NCI-H146 treated with DMSO at 0.1 percent for 48 hours (cell line): ENCODE measurements around the gene OR6C2.
"Not testable (repeated sequence)": the region's sequence is repeated elsewhere in the genome, so short reads cannot be mapped to it uniquely, and the experiment has no call there.

Source experiments
- DNase-seq: peaks from one replicate; lab custom pipeline; 2025; ENCODE audit not compliant: unreplicated experiment; lab: John Stamatoyannopoulos, UW

The OR6C2 gene

DNA sequence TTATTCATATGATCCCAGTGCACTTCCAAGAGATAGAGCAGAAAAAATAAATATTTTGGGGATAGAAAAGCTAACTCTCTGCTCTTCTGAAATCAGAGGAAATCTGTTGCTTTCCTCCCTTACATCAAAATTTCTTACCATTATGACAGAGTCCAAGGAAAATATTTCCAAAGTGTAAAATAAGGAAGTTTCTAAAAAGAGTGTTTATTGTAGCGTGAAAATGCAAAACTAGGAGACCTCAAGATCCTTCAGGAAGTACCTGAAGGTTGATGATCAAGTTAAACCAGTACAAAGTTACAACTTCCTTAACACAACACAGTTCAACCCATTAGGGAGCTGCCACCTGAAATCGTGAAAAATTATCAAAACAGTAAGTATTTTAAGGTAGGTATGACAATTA is at the start of gene OR6C2:
Gene OR6C2, plus strand, starts transcription at position 301 of the 400 bp plus-strand sequence. CDS start 8,138 bp downstream, outside the sequence.
- no peak for DNase-seq

DNA sequence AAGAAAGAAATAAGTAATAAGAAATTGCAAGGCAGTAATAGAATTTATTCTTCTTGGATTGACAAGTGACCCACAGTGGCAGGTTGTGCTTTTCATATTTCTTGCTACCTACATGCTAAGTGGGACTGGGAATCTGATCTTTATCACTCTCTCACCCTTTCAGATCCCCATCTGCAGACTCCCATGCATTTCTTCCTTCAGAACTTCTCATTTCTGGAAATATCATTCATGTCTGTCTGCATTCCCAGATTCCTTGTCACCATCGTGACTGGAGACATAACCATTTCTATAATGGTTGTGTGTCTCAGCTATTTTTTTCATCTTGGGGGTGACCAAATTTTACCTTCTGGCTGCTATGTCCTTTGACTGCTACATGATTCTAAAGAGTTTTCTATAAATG is 47.5 kb upstream of the OR6C2 start:
- DNase-seq = no peak

DNA sequence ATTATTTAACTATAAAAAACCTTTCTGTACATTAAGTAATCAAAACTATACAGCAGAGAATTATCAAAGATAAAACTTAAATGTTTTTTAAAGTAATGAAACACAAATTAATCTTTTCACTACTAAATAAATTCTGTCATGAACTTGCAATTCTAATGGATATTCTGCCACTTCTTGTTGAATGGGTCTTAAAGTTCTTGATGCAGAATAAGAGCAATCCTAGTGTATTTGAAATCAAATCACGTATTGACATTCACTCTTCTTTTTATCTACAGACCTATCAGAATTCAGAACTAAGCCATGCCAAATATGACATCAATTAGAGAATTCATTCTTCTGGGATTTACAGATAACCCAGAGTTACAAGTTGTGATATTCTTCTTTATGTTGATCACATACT is 43.6 kb upstream of the OR6C2 start, which contains the start of gene OR6C65:
Gene OR6C65, plus strand, starts transcription at position 301 of the 400 bp plus-strand sequence. Its CDS starts 0 bp downstream, at position 301.
- no peak for DNase-seq

DNA sequence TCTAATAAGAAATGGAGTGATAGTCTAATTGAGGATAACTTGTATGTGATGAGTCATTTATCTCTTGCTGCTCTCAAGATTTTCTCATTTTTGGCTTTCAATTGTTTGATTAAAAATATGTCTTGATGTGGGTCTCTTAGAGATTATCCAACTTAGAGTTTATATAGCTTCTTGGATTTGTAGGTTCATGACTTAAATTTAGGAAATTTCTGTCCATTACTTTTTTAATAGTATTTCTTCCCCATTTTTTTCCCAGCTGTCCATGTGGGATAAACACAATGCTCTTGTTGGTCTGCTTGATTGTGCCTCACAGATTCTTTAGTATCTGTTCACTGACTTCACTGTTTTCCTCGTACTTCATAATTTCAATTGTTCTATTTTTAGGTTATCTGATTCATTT is 36.0 kb upstream of the OR6C2 start:
- DNase-seq = no peak

DNA sequence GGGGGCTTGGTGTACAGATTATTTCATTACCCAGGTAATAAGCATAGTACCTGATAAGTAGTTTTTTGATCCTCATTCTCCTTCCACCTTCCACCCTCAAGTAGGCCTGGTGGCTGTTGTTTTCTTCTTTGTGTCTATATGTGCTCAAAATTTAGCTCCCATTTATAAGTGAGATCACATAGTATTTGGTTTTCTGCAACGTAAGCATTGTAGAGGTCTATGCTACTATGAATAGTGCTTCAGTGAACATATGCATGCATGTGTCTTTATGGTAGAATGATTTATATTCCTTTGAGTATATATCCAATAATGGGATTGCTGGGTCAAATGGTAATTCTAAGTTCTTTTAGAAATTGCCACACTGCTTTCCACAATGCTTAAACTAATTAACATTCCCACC is 34.7 kb upstream of the OR6C2 start:
- not testable (repeated sequence) for DNase-seq

DNA sequence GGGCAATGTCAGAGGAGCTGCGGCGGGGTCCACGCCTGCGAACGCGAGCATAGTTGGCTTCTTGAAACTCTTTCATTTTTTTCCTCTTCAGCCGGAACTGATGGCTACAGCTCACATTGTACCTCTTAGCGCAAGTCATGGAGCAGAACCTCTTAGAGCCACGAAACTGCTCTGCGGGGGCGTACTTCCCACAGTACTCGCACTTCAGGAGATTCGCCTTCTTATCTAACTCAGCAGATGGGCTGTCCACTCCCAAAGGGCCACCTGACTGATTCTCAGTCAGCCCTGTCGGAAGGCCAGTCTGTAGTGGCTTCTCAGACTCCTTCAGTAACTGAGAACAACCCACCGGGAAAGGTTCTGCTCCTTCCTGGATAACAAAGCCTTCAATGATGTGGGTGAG is 31.7 kb upstream of the OR6C2 start:
- not testable (repeated sequence) for DNase-seq

DNA sequence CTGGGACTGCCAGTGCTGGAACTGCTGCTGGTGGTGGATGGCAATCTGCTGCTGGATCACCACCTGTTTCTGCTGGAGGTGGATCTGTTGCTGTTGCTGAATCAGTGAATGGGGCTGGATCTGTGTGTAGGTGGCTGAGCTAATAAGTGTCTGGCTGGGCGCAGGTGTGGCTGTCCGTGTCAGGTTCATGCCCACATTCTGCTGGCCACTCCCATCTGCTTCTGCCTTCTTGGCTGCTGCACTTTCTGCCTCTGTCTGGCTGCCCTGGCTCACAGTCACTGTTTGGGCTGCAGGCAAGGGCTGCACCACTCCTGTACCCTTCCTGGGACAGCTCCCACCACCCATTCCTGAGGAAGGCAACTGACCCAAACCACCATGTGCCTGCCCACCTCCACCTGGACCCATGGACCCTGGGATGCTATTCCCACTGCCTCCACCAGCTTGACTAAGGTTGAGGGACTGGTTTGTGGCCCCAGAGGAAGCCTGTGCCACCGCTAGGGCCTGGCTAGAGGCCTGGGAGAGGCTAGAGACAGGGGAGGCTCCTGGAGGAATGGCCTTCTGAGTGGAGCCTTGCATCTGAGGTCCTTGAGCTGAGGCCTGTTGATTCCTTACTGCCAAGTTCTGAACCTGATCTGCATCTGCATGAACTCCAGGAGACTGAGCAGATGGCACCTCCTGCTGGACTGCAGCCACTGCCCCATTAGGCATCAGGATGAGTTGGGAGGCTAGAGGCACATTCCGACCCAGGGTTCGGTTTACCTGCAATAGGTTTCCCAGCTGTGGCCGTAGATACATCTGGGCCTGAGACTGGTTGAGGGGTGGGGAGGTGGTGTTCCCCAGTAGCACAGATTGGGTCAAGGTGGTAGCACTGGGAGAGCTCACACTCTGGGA is 30.1 kb upstream of the OR6C2 start:
- not testable (repeated sequence) for DNase-seq

DNA sequence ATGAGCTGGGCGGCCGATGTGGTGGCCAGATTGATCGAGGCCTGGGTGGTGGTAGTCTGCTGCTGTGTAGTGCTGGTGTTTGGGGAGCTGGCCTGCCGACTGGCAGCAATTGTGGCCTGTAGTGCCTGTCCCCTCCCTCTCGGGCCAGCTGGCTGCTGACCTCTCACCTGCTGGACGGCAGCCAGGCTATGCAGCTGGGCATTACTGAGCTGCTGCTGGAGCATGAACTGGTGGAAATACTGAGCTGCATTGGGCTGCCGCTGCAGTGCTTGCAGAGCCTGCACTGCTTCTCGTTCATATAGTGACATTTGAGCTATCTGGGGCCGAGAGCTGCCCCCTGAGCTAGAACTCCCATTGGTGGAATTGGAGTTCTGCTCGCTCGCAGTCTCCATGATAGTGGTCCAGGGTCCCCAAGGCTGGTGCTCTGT is 29.5 kb upstream of the OR6C2 start:
- DNase-seq = not testable (repeated sequence)

DNA sequence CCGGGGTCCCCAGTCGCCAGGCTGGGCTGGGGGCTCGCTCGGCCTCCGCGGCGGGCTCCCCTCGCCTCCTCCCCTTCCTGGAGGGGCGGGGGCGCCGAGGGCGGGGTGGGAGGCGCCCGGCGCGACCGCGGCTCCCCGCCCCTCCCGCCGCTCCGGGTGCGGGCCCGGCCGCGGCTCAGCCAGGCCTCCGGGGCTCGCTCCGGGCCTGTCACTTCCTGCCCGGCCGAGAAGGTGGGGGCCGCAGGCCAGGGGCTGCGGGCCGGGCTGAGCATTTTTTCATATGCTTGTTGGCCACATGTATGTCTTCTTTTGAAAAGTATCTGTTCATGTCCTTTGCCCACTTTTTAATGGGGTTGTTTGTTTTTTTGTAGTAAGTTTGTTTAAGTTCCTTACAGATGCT is 29.0 kb upstream of the OR6C2 start:
- DNase-seq = not testable (repeated sequence)

DNA sequence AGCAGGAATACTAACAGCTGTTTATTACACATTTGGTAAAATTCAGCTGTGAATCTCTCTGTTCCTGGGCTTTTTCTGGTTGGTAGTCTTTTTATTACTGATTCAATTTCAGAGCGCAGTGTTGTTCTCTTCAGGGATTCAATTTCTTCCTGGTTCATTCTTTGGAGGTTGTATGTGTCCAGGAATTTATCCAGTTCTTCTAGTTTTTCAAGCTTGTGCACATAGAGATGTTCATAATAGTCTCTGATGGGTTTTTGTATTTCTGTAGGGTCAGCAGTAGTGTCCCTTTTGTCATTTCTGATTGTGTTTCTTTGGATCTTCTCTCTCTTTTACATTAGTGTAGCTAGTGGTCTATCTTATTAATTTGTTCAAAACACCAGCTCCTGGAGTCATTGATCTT is 26.9 kb upstream of the OR6C2 start:
- DNase-seq = no peak

DNA sequence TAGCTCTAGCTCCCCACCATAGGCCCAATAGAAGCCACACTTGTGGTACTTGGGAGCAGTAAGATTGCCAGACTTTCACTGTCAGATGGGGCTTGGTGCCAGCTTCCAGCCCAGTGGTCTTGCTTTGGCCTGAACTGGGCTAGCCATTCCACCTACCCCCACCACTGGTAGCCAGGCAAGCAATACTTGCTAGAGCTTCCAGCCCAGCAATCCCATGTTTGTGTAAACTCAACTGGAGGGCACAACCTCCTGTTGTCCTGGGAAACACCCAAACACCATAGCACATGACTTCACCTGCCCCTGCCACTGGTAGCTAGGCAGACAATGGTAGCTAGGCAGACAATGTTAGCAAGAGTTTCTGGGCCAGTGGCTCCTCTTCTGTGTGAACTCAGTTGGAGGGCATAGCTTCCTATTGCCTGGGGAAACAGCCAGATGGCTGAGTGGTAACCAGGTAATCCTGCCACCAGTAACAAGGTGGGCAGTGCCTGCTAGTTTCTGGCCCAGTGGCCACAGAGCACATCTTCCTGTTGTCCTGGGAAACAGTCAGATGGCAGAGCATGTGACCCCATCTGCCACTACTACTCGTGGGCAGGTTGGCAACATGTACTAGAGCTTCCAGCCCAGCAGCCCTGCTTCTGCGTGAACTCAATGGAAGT is 23.4 kb upstream of the OR6C2 start:
- DNase-seq = no peak

DNA sequence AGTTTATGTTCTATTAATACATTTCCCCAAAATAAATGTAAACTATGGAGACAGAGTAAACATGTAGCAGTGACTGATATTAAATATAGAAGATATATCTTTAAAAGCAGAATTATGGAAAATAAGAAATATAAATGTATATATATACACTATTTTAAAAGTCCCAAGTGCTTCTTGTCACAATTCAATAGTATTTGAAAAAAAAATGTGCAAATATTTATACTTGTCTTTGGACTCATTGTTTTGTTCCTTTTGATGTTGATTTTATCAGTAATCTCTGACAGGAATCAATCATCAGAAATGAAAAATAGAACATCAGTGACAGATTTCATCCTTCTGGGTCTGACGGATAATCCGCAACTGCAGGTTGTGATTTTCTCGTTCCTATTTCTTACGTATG is 17.9 kb upstream of the OR6C2 start, which contains the start of gene OR6C76:
Gene OR6C76, plus strand, starts transcription at position 301 of the 400 bp plus-strand sequence. Its CDS starts 0 bp downstream, at position 301.
- no peak for DNase-seq

DNA sequence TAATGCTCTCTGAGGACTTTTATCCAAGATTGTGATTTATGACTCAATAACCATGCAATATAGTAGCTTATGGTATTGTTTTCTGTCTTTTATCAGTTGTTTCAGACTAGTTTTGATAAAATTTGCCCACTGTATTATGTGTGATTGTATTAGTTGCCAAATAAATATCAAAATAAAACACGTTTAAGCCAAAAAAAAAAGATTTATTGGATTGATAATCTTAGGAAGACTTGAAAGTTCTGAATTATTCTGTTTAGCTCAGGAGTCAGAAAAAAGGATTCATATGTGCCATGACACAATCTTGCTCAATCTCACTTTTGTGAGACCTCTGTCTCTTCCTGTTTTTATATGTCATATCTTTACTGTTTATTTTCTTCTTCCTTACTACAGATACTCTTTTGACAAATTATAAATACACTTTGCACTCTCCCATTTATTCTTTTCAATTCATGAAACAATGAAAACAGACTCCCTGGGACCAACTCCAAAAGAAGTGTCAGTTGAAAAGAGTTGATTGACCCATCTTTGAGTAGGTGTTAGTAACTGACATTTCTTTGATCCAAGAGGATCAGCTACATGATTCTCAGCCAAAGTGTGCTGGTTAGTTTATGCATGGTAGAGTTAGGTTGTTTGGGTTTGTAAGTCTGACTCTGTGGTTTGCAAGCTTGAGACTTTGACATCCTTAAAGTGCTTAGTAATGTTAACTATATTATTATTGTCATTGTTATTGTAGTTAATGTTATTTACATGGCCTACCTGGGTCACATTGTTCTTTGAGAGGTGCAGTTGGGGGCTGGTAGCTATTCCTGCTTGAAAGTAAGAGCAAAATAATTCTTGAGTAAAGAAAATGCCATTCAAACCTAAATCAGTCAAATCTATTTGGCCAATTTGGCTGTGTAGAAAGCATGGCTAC is 15.3 kb upstream of the OR6C2 start:
- no peak for DNase-seq

DNA sequence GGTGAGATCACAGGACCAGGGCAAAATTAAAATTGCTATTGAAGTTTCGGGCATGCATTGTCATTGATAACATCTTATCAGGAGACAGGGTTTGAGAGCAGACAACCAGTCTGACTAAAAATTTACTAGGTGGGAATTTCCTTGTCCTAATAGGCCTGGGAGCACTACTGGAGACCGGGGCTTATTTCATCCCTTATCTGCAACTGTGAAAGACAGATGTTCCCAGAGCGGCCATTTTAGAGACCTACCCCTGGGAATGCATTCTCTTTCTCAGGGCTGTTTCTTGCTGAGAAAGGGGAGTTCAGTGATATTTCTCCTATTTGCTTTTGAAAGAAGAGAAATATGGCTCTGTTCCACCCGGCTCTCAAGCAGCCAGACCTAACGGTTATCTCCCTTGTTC is 2.6 kb upstream of the OR6C2 start:
- DNase-seq = not testable (repeated sequence)

DNA sequence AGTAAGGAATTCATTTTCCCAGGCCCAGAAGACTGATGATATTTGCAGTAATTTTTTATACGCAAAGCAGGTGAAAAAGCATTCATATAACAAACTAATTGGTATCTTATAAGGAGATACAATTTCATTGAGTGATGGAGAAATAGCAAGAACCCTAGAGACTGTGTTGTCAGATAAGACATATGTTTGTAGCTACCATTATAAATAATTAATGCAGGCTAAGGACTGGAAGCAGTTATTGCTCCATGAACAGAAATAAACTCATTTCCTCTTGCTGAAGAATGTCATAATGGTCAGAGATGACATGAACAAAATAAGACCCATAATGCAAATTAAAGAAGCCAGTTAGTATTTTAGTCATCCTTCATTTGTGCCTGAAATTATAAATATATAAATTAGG is 1.5 kb downstream of the OR6C2 start:
- no peak for DNase-seq

DNA sequence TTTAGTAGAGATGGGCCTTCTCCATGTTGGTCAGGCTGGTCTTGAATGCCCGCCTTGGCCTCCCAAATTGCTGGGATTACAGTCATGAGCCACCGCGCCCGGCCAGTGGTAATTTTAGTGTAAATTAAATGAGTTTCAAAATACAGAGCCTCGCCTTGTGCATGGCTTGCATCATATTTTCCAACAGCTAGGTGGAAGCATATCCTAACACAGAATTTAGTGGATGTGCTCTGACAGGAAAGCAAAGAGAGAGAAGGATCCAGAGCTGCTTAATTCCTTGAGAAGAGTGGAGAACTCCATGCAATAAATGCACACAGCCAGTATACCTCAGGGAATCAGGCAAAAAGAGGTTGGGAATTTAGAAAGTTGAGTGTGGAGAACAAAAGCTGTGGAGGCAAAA is 2.5 kb downstream of the OR6C2 start:
- no peak for DNase-seq

DNA sequence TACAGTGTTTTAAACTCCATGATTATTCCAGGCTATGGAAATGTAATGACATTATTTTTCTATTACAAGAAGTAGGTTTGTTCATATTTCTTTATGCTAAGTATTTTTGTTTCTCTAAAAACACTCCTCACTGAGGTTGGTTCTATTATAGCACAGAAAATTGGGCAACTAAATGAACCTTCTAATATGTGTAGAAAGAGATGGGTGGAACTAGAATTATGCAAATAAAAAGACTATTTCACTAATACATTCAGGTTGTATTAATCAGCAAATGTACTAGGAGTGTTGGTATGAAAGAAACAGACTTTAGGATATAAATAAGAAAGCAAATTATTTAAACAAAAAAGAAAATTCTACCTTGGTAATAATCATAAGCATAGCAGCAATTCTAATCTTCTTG is 4.9 kb downstream of the OR6C2 start:
- no peak for DNase-seq

DNA sequence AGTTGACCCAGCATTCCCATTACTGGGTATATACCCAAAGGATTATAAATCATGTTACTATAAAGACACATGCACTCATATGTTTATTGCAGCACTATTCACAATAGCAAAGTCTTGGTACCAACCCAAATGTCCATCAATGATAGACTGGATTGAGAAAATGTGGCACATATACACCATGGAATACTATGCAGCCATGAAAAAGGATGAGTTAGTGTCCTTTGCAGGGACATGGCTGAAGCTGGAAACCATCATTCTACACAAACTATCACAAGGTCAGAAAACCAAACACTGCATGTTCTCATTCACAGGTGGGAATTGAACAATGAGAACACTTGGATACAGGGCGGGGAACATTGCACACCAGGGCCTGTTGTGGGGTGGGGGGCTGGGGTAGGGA is 21.1 kb downstream of the OR6C2 start:
- not testable (repeated sequence) for DNase-seq

DNA sequence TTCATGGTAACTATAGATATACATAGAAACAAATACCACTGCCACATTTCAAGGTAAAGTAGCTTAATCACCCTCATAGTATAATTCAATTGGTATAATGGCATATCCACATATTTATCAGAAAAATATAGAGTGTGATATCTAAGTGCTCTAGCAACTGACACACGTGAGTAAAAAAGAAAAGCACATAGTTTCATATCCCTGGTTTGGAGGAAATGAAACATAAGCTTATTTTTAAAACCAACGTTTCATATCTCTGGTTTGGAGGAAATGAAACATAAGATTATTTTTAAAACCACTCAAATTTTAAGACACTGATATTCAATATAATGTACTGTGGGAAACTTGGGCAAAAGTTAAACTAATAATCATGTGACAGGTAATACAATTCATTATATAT is 24.0 kb downstream of the OR6C2 start:
- no peak for DNase-seq

DNA sequence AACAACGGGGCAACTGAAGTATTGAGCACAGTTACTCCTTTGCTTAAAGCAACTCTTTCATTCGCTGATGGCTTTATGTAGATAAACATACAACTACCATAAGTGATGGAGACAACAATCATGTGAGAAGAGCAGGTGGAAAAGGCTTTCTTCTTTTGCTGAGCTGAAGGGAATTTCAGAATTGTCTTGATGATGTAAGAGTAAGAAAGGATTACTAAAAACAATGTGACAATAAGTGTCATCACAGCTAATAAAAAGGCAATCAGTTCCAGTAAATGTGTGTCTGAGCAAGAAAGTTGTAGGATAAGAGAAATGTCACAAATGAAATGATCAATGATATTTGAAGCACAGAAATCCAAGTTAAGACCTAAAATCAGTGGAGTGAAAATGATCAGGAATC is 25.4 kb downstream of the OR6C2 start:
- DNase-seq = no peak
